ENCODE results near the gene NOX3.

NOX3 gene

DNA sequence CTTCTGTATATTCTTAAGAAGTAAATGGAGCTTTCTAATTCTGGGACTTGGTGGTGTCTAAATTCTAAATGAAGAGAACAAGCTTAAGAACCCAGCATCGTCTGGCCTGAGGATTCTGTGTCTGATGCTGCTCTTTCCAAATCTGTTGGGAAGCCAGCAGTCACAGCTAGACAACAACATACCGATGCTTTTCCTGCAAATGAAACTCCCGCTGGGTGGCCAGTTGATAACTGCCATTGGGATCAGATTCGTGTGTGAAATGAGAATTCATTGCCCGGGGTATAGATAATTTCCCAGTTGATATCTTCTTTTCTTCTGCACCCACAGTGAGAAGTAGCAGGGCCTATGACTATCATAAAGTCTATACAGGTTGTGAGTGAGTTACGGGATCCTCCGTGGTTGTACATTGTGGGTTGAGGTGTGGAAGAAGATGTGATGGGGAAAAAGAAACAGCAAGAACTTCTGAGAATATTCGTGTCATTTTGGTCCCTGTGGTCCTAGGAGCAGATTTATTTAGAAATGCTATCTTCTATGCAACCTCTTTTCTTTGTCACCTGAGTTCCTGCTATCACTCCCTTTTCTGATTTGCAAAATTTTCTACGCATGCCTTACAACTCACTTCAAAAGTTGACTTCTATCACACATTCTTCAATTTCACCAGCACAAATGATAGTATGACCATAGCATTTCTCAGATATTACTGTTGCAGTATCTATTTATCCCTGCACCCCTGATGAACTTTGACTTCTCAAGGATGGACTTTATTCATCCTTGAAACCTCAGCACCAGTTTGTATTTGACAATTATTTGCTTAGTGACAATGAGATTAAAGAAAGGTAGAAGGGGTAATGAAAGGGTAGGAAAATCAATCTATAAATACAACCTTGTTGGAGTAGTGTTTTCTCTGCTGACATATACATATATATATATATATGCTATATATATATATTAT is 10.4 kb downstream of the NOX3 start:
- peaks cover 15% of the 10 kb centered on the region for H3K4me1 ChIP-seq (ENCODE audit: control insufficient read depth, low read length)
- no peaks in the 10 kb centered on the region for H3K9me3 ChIP-seq (ENCODE audit: control insufficient read depth, insufficient read depth, low read length)
- H4K20me1 ChIP-seq (ENCODE audit: control insufficient read depth, insufficient read depth, low read depth, low read length): no peaks in the 10 kb centered on the region
- no peaks in the 10 kb centered on the region for H3K79me2 ChIP-seq (ENCODE audit: control insufficient read depth, low read length)
- H3K27ac ChIP-seq (ENCODE audit: low read depth, low read length): no peak overlapping the region
- TF ChIP-seq, protein P1, sequence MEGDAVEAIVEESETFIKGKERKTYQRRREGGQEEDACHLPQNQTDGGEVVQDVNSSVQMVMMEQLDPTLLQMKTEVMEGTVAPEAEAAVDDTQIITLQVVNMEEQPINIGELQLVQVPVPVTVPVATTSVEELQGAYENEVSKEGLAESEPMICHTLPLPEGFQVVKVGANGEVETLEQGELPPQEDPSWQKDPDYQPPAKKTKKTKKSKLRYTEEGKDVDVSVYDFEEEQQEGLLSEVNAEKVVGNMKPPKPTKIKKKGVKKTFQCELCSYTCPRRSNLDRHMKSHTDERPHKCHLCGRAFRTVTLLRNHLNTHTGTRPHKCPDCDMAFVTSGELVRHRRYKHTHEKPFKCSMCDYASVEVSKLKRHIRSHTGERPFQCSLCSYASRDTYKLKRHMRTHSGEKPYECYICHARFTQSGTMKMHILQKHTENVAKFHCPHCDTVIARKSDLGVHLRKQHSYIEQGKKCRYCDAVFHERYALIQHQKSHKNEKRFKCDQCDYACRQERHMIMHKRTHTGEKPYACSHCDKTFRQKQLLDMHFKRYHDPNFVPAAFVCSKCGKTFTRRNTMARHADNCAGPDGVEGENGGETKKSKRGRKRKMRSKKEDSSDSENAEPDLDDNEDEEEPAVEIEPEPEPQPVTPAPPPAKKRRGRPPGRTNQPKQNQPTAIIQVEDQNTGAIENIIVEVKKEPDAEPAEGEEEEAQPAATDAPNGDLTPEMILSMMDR (IDR thresholded peaks at IDR 0.05; ENCODE audit: low read depth, low read length, poor library complexity, severe bottlenecking): no peak
- no peak for TF ChIP-seq EZH2phosphoT487 (IDR thresholded peaks at IDR 0.05; ENCODE audit: borderline replicate concordance, low read length)
- H3K36me3 ChIP-seq (ENCODE audit: control insufficient read depth, low read length): no peaks in the 10 kb centered on the region
- H3K9me2 ChIP-seq (replicated peaks; ENCODE audit: control insufficient read depth, low read length): no peaks in the 10 kb centered on the region
- no peaks in the 10 kb centered on the region for H3K27me3 ChIP-seq (ENCODE audit: control insufficient read depth, low read length)
- H3K4me3 ChIP-seq (ENCODE audit: low read length): no peak overlapping the region
- H3F3A ChIP-seq (ENCODE audit: control insufficient read depth, insufficient read depth): 0 out of 2 replicates have a peak, but pooled peaks cover 2% of the 10 kb centered on the region
- no peak overlapping the region for H3K4me2 ChIP-seq (ENCODE audit: low read length)

DNA sequence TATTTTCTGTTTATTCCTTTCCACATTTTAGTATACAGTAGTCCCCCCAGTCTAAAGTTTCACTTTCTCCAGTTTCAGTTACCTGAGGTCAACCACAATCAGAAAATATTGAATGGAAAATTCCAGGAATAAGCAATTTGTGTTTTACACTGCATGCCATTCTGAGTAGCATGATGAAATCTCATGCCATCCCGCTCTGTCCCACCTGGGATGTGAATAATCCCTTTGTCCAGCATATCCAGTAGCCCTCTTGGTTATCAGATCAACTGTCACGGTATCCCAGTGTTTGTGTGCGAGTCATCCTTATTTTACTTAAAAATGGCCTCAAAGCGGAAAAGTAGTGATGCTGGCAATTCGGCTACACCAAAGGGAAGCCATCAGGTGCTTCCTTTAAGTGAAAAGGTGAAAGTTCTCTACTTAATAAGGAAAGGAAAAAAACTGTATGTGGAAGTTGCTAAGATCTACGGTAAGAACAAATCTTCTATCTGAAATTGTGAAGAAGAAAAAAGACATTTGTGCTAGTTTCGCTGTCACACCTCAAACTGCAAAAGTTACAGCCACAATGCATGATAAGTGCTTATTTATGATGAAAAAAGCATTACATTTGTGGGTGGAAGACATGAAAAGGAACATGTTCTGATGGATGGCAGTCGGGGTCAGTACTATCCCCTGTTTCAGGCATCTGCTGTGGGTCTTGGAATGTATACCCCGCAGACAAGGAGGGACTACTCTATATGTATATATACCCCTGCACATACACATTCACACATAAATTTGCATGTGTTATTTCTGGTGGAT is 11.3 kb downstream of the NOX3 start:
- Histone ChIP-seq H3K4me3 (ENCODE audit: low read length) (no peak overlapping the region), H3K79me2 (ENCODE audit: control insufficient read depth, low read length) (no peaks in the 10 kb centered on the region), H3K27me3 (ENCODE audit: control insufficient read depth, low read length) (no peaks in the 10 kb centered on the region), H3K9me2 (replicated peaks; ENCODE audit: control insufficient read depth, low read length) (no peaks in the 10 kb centered on the region), H3K4me2 (ENCODE audit: low read length) (no peak overlapping the region), H4K20me1 (ENCODE audit: control insufficient read depth, insufficient read depth, low read depth, low read length) (no peaks in the 10 kb centered on the region), H3K36me3 (ENCODE audit: control insufficient read depth, low read length) (no peaks in the 10 kb centered on the region), H3K27ac (ENCODE audit: low read depth, low read length) (no peak overlapping the region), H3F3A (ENCODE audit: control insufficient read depth, insufficient read depth) (0 out of 2 replicates have a peak, but pooled peaks cover 2% of the 10 kb centered on the region), H3K9me3 (ENCODE audit: control insufficient read depth, insufficient read depth, low read length) (no peaks in the 10 kb centered on the region), H3K4me1 (ENCODE audit: control insufficient read depth, low read length) (peaks cover 20% of the 10 kb centered on the region)
- no peak for TF ChIP-seq EZH2phosphoT487 (IDR thresholded peaks at IDR 0.05; ENCODE audit: borderline replicate concordance, low read length)
- TF ChIP-seq, protein P1 (IDR thresholded peaks at IDR 0.05; ENCODE audit: low read depth, low read length, poor library complexity, severe bottlenecking): no peak

DNA sequence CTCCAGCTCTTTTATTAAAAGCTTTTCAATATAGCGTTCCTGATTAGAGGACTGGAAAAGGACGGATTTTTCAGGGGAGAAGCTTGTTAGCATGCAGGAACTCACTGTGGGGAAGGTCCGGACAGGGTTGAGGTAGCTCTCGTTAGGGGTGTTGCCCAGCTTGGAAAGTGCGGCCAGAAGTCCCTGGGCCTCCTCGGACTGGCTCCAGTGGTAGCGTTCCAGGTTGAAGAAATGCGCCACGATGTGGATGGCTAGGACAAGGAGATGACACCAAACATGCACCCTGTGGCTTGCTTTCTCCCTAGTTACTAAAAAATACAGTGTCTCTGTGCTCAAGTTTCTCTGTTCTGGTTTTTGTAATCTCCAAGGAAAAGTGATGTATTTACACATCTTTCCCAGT is 12.5 kb downstream of the NOX3 start:
- H3F3A ChIP-seq (ENCODE audit: control insufficient read depth, insufficient read depth): 0 out of 2 replicates have a peak, but pooled peaks cover 2% of the 10 kb centered on the region
- TF ChIP-seq, protein P1 (IDR thresholded peaks at IDR 0.05; ENCODE audit: low read depth, low read length, poor library complexity, severe bottlenecking): no peak
- no peak for TF ChIP-seq EZH2phosphoT487 (IDR thresholded peaks at IDR 0.05; ENCODE audit: borderline replicate concordance, low read length)
- peaks cover 20% of the 10 kb centered on the region for H3K4me1 ChIP-seq (ENCODE audit: control insufficient read depth, low read length)
- no peak overlapping the region for H3K4me3 ChIP-seq (ENCODE audit: low read length)
- H3K36me3 ChIP-seq (ENCODE audit: control insufficient read depth, low read length): no peaks in the 10 kb centered on the region
- H3K4me2 ChIP-seq (ENCODE audit: low read length): no peak overlapping the region
- no peaks in the 10 kb centered on the region for H3K79me2 ChIP-seq (ENCODE audit: control insufficient read depth, low read length)
- H3K27me3 ChIP-seq (ENCODE audit: control insufficient read depth, low read length): no peaks in the 10 kb centered on the region
- no peaks in the 10 kb centered on the region for H4K20me1 ChIP-seq (ENCODE audit: control insufficient read depth, insufficient read depth, low read depth, low read length)
- H3K9me2 ChIP-seq (replicated peaks; ENCODE audit: control insufficient read depth, low read length): no peaks in the 10 kb centered on the region
- H3K27ac ChIP-seq (ENCODE audit: low read depth, low read length): no peak overlapping the region
- H3K9me3 ChIP-seq (ENCODE audit: control insufficient read depth, insufficient read depth, low read length): no peaks in the 10 kb centered on the region

Measured in DOHH2 (cell line).